Kidney epithelial cell (primary cell): ENCODE results near the gene FMR1NB. TPM values are rescaled to one million over a fixed set of nuclear protein-coding genes. Genes with fewer than 3 reads are reported as not detected.

ENCODE experiments used
- DNase-seq: peaks from one replicate; pipeline ENCODE4 v3.0.0-alpha.2; 2010; ENCODE audit warnings: low read depth
- H3K27me3 ChIP-seq: 2 replicates; pipeline ENCODE4 v1.6.0; 2011; ENCODE audit warnings: low read length; ENCODE audit not compliant: control insufficient read depth, insufficient read depth
- H3K36me3 ChIP-seq: 2 replicates; pipeline ENCODE4 v1.5.1; 2011; ENCODE audit warnings: low read length; ENCODE audit not compliant: control insufficient read depth, insufficient read depth
- H3K4me3 ChIP-seq: 2 replicates; pipeline ENCODE4 v1.5.1; 2011; ENCODE audit warnings: low read depth, mild to moderate bottlenecking, control low read depth, low read length
- CTCF ChIP-seq: IDR thresholded peaks from 2 replicates; pipeline ENCODE4 v1.5.1; 2011; ENCODE audit warnings: mild to moderate bottlenecking, moderate library complexity, low read length, control low read depth, inconsistent platforms; ENCODE audit not compliant: insufficient read depth, poor library complexity, severe bottlenecking
- total RNA-seq: library from RNA; depleted of rRNA; stranded (reverse); fragments of >200 nt; gene quantifications from 2 replicates; pipeline ENCODE4 v1.2.3, GENCODE V29; 2015

Gene FMR1NB
- total RNA-seq, 1 donor from 2014 or later: not detected

- no peak overlapping the region for H3K4me3 ChIP-seq
- H3K36me3 ChIP-seq: no peaks in the 10 kb centered on the region
- H3K27me3 ChIP-seq: no peaks in the 10 kb centered on the region
- no peak for TF ChIP-seq CTCF
- DNase-seq: no peak
Measured at GRCh38 chrX:147978931-147979330, 2.2 kb upstream of the FMR1NB start.

- no peak for TF ChIP-seq CTCF
- no peak for DNase-seq
Measured at GRCh38 chrX:148020329-148020728, 39.2 kb downstream of the FMR1NB start.

GRCh38 chrX:148024425-148025148 is 43.5 kb downstream of the FMR1NB start:
- H3K27me3 ChIP-seq: no peaks in the 10 kb centered on the region
- H3K4me3 ChIP-seq: no peak overlapping the region
- TF ChIP-seq CTCF: no peak
- no peak for DNase-seq
- H3K36me3 ChIP-seq: no peaks in the 10 kb centered on the region

More at GRCh38 chrX:148020329-148020728, 39.2 kb downstream of the FMR1NB start:
- H3K4me3 ChIP-seq: no peak overlapping the region
- no peaks in the 10 kb centered on the region for H3K36me3 ChIP-seq
- H3K27me3 ChIP-seq: no peaks in the 10 kb centered on the region

GRCh38 chrX:148035380-148035779 is 54.2 kb downstream of the FMR1NB start:
- no peak for DNase-seq
- TF ChIP-seq CTCF: no peak
- H3K4me3 ChIP-seq: no peak overlapping the region
- no peaks in the 10 kb centered on the region for H3K36me3 ChIP-seq
- H3K27me3 ChIP-seq: no peaks in the 10 kb centered on the region

- Histone ChIP-seq H3K36me3 (no peaks in the 10 kb centered on the region), H3K27me3 (no peaks in the 10 kb centered on the region), H3K4me3 (no peak overlapping the region)
- no peak for TF ChIP-seq CTCF
- no peak for DNase-seq
Measured at GRCh38 chrX:148037020-148037419, 55.9 kb downstream of the FMR1NB start.
